ENCODE data around the gene KLF7. TPM values are rescaled to one million over a fixed set of nuclear protein-coding genes. Genes with fewer than 3 reads are reported as not detected.
A peak's percentile ranks its signal among the peaks of the same experiment; 100 is the strongest.

KLF7 gene
- total and polyA plus RNA-seq, 4 donors, result 4.4 to 51.8 (median 22.3) TPM

- no peak for ATAC-seq (ENCODE audit: insufficient read depth, low FRiP score)
These were observed 30.4 kb downstream of the KLF7 start for GRCh38 chr2:207135340-207135739.

GRCh38 chr2:207133820-207134519 is 31.8 kb downstream of the KLF7 start:
- H3K27ac ChIP-seq (ENCODE audit: low read depth in 1 of 2, low read length in 1 of 2), result peak overlapping the region; percentile 82 to 96
- peaks cover 0 to 77% (median 19%) of the 10 kb centered on the region in 5 donors for H3K4me1 ChIP-seq (ENCODE audit: control insufficient read depth in 5 of 5, insufficient read depth in 5 of 5, low read length in 5 of 5)
- H3K4me3 ChIP-seq, result no peak overlapping the region
- H3K36me3 ChIP-seq (ENCODE audit: control insufficient read depth in 4 of 4, insufficient read depth in 4 of 4, low read length in 4 of 4), result no peaks in the 10 kb centered on the region
- peak overlapping the region in 1 of 2 donors; percentile 16 for H3K9ac ChIP-seq (ENCODE audit: insufficient read depth in 1 of 2, low read length in 2 of 2)
- ATAC-seq (ENCODE audit: insufficient read depth, low FRiP score) (peak; percentile 81), DNase-seq (peak; percentile 63 to 86 (median 76))
- no peaks in the 10 kb centered on the region for H3K9me3 ChIP-seq (ENCODE audit: control insufficient read depth in 4 of 4, insufficient read depth in 3 of 4, low read length in 3 of 4)
- no peaks in the 10 kb centered on the region for H3K27me3 ChIP-seq (ENCODE audit: control insufficient read depth in 3 of 3, insufficient read depth in 3 of 3, low read length in 2 of 3)
- WGBS, 2 donors, result 18 to 34% methylated on average over 13 of the region's 13 CpGs
- TF ChIP-seq, protein P1, sequence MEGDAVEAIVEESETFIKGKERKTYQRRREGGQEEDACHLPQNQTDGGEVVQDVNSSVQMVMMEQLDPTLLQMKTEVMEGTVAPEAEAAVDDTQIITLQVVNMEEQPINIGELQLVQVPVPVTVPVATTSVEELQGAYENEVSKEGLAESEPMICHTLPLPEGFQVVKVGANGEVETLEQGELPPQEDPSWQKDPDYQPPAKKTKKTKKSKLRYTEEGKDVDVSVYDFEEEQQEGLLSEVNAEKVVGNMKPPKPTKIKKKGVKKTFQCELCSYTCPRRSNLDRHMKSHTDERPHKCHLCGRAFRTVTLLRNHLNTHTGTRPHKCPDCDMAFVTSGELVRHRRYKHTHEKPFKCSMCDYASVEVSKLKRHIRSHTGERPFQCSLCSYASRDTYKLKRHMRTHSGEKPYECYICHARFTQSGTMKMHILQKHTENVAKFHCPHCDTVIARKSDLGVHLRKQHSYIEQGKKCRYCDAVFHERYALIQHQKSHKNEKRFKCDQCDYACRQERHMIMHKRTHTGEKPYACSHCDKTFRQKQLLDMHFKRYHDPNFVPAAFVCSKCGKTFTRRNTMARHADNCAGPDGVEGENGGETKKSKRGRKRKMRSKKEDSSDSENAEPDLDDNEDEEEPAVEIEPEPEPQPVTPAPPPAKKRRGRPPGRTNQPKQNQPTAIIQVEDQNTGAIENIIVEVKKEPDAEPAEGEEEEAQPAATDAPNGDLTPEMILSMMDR (IDR thresholded peaks at IDR 0.05; ENCODE audit: control extremely low read depth, extremely low read depth), result no peak

More at GRCh38 chr2:207135340-207135739, 30.4 kb downstream of the KLF7 start:
- DNase-seq, result peak in 1 of 3 donors; percentile 32
- Histone ChIP-seq H3K27me3 (ENCODE audit: control insufficient read depth in 3 of 3, insufficient read depth in 3 of 3, low read length in 2 of 3) (no peaks in the 10 kb centered on the region), H3K36me3 (ENCODE audit: control insufficient read depth in 4 of 4, insufficient read depth in 4 of 4, low read length in 4 of 4) (no peaks in the 10 kb centered on the region), H3K9me3 (ENCODE audit: control insufficient read depth in 4 of 4, insufficient read depth in 3 of 4, low read length in 3 of 4) (no peaks in the 10 kb centered on the region), H3K27ac (ENCODE audit: low read depth in 1 of 2, low read length in 1 of 2) (peak overlapping the region in 1 of 2 donors; percentile 96), H3K4me1 (ENCODE audit: control insufficient read depth in 5 of 5, insufficient read depth in 5 of 5, low read length in 5 of 5) (peaks cover 0 to 71% (median 19%) of the 10 kb centered on the region in 5 donors), H3K9ac (ENCODE audit: insufficient read depth in 1 of 2, low read length in 2 of 2) (no peak overlapping the region), H3K4me3 (no peak overlapping the region)
- TF ChIP-seq, protein P1 (IDR thresholded peaks at IDR 0.05; ENCODE audit: control extremely low read depth, extremely low read depth), result no peak
- 12 to 19% methylated on average over 1 of the region's 1 CpG for WGBS, 2 donors

- Histone ChIP-seq H3K9ac (ENCODE audit: insufficient read depth in 1 of 2, low read length in 2 of 2) (peak overlapping the region in 1 of 2 donors; percentile 16), H3K27ac (ENCODE audit: low read depth in 1 of 2, low read length in 1 of 2) (peak overlapping the region; percentile 82 to 96), H3K9me3 (ENCODE audit: control insufficient read depth in 4 of 4, insufficient read depth in 3 of 4, low read length in 3 of 4) (no peaks in the 10 kb centered on the region), H3K4me1 (ENCODE audit: control insufficient read depth in 5 of 5, insufficient read depth in 5 of 5, low read length in 5 of 5) (peaks cover 0 to 75% (median 19%) of the 10 kb centered on the region in 5 donors), H3K27me3 (ENCODE audit: control insufficient read depth in 3 of 3, insufficient read depth in 3 of 3, low read length in 2 of 3) (no peaks in the 10 kb centered on the region), H3K36me3 (ENCODE audit: control insufficient read depth in 4 of 4, insufficient read depth in 4 of 4, low read length in 4 of 4) (no peaks in the 10 kb centered on the region), H3K4me3 (no peak overlapping the region)
- ATAC-seq (ENCODE audit: insufficient read depth, low FRiP score) (peak; percentile 4), DNase-seq (no peak)
- TF ChIP-seq, protein P1 (IDR thresholded peaks at IDR 0.05; ENCODE audit: control extremely low read depth, extremely low read depth), result no peak
- WGBS, 2 donors, result 58 to 76% methylated on average over 6 of the region's 6 CpGs
These were observed 32.3 kb downstream of the KLF7 start for GRCh38 chr2:207133458-207133819.
